Liver (tissue), 9 donors: ENCODE measurements around the gene GARIN3. TPM values are rescaled to one million over a fixed set of nuclear protein-coding genes. Genes with fewer than 3 reads are reported as not detected.

ENCODE experiments used
- DNase-seq: peaks from one replicate; pipeline ENCODE4 v3.0.0-alpha.2; 2017; ENCODE audit warnings: low spot score
- H3K27ac ChIP-seq, 2 donors: one replicate each; pipeline ENCODE4 v1.7.0; 2013; ENCODE audit warnings: inconsistent platforms in 2 of 2, low read length in 2 of 2, control low read depth in 1 of 2, low read depth in 1 of 2, mild to moderate bottlenecking in 1 of 2
- H3K27me3 ChIP-seq, 4 donors: one replicate each; pipeline versions ENCODE4 v1.6.1 to v1.7.0; 2013; ENCODE audit warnings: low read length in 3 of 4, inconsistent platforms in 1 of 4, mild to moderate bottlenecking in 1 of 4, moderate library complexity in 1 of 4; ENCODE audit not compliant: control insufficient read depth in 4 of 4, insufficient read depth in 4 of 4
- H3K36me3 ChIP-seq, 4 donors: one replicate each; pipeline versions ENCODE4 v1.6.1 to v1.7.0; 2013; ENCODE audit warnings: low read length in 3 of 4, mild to moderate bottlenecking in 3 of 4, low read depth in 1 of 4, moderate library complexity in 1 of 4; ENCODE audit not compliant: control insufficient read depth in 4 of 4, insufficient read depth in 3 of 4
- H3K4me1 ChIP-seq, 4 donors: one replicate each; pipeline versions ENCODE4 v1.6.1 to v1.7.0; 2013; ENCODE audit warnings: low read length in 3 of 4, mild to moderate bottlenecking in 3 of 4, moderate library complexity in 1 of 4; ENCODE audit not compliant: control insufficient read depth in 4 of 4, insufficient read depth in 4 of 4
- H3K4me3 ChIP-seq, 3 donors: one replicate each; pipeline versions ENCODE4 v1.6.1 to v1.7.0; 2013; ENCODE audit warnings: low read length in 3 of 3, control low read depth in 1 of 3, low read depth in 1 of 3, mild to moderate bottlenecking in 1 of 3
- H3K9ac ChIP-seq, 2 donors: one replicate each; pipeline ENCODE4 v1.7.0; 2013; ENCODE audit warnings: low read length in 2 of 2, mild to moderate bottlenecking in 2 of 2, moderate library complexity in 2 of 2, control low read depth in 1 of 2, low read depth in 1 of 2
- H3K9me3 ChIP-seq, 4 donors: one replicate each; pipeline versions ENCODE4 v1.6.1 to v1.7.0; 2013; ENCODE audit warnings: low read length in 3 of 4; ENCODE audit not compliant: control insufficient read depth in 4 of 4
- CTCF ChIP-seq: fragments of 150-350 bp; IDR thresholded peaks from 2 replicates; pipeline ENCODE4 v1.5.1; 2017; ENCODE audit warnings: improper control_type of control experiment, low read depth, low read length; ENCODE audit not compliant: missing input control
- EGR1 ChIP-seq, 2 donors: IDR thresholded peaks; 2 replicates each; pipeline ENCODE4 v1.6.1; 2016 to 2018; ENCODE audit warnings: antibody characterized with exemption in 2 of 2, low read depth in 2 of 2
- FOXA2 ChIP-seq: IDR thresholded peaks from 2 replicates; pipeline ENCODE4 v1.6.1; 2016; ENCODE audit warnings: antibody characterized with exemption
- HNF4G ChIP-seq: IDR thresholded peaks from 2 replicates; pipeline ENCODE4 v1.6.1; 2016; ENCODE audit warnings: antibody characterized with exemption
- JUND ChIP-seq, 2 donors: IDR thresholded peaks; 2 replicates each; pipeline ENCODE4 v1.6.1; 2016; ENCODE audit warnings: antibody characterized with exemption in 2 of 2
- RXRA ChIP-seq, 2 donors: IDR thresholded peaks; 2 replicates each; pipeline ENCODE4 v1.6.1; 2017 to 2018; ENCODE audit warnings: antibody characterized with exemption in 2 of 2, mild to moderate bottlenecking in 1 of 2
- SP1 ChIP-seq: IDR thresholded peaks from 2 replicates; pipeline ENCODE4 v1.6.1; 2018; ENCODE audit warnings: antibody characterized with exemption, mild to moderate bottlenecking
- WGBS: extraction: QIAGEN DNeasy Blood & Tissue Kit; methylation state at CpG from one replicate; pipeline ENCODE4 v1.1.7; 2013; 5-methylcytosine and 5-hydroxymethylcytosine counted together
- polyA plus RNA-seq, 2 donors: library from polyadenylated mRNA; stranded (reverse) in 1 of 2; unstranded in 1 of 2; fragments of 200-250 nt in 1 of 2; fragments of >200 nt in 1 of 2; fragmentation: Nextera tagmentation in 1 of 2; extraction: Ambion mirVana in 1 of 2; gene quantifications; one replicate each; pipeline versions ENCODE4 v1.2.1 to v1.2.3, GENCODE V29; 2013 to 2015
- total RNA-seq, 2 donors: library from RNA; depleted of rRNA; stranded (reverse); fragments of >200 nt; gene quantifications; one replicate each; pipeline ENCODE4 v1.2.3, GENCODE V29; 2014
- TF ChIP-seq, protein P1 (sequence below): IDR thresholded peaks from 2 replicates; pipeline ENCODE4 v1.6.1; 2016; ENCODE audit warnings: antibody characterized with exemption
- TF ChIP-seq, protein P2 (sequence below): IDR thresholded peaks from 2 replicates; pipeline ENCODE4 v1.6.1; 2016; ENCODE audit warnings: antibody characterized with exemption
- donor health status: healthy.
- donor health status: healthy.
- donor health status: healthy.
- donor health status: healthy.
- donor health status: healthy.

GARIN3 gene
- total and polyA plus RNA-seq, 4 donors = not detected

DNA sequence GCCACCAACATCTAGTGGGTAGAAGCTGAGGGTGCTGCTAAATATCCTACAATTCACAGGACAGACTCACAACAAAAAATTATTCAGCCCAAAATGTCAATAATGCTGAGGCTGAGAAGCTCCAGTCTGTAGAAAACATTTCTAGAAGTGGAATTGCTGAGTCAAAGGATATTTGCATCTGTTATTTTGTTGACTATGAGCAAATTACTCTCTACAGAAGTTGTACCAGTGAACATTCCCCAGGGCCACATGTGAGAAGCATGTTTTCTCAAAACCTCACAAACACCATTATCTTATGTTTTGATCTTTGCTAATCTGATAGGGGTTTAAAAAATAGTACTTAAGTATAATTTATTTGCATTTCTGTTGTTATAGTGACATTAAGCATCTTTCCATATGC is 30.0 kb upstream of the GARIN3 start:
- H3K27ac ChIP-seq = no peak overlapping the region
- H3K4me1 ChIP-seq = no peaks in the 10 kb centered on the region
- no peaks in the 10 kb centered on the region for H3K36me3 ChIP-seq
- no peak for TF ChIP-seq HNF4G
- H3K4me3 ChIP-seq = no peak overlapping the region
- DNase-seq = no peak
- peaks cover 0 to 6% (median 2%) of the 10 kb centered on the region in 4 donors for H3K27me3 ChIP-seq
- no peaks in the 10 kb centered on the region for H3K9me3 ChIP-seq
- no peak overlapping the region for H3K9ac ChIP-seq

- no peaks in the 10 kb centered on the region for H3K9me3 ChIP-seq
- H3K4me1 ChIP-seq = no peaks in the 10 kb centered on the region
- no peak overlapping the region for H3K4me3 ChIP-seq
- no peak for DNase-seq
- TF ChIP-seq CTCF (no peak), SP1 (no peak)
- TF ChIP-seq, protein P1, sequence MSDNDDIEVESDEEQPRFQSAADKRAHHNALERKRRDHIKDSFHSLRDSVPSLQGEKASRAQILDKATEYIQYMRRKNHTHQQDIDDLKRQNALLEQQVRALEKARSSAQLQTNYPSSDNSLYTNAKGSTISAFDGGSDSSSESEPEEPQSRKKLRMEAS = no peak
- no peaks in the 10 kb centered on the region for H3K36me3 ChIP-seq
- H3K9ac ChIP-seq = no peak overlapping the region
- H3K27me3 ChIP-seq = peaks cover 0 to 6% (median 0%) of the 10 kb centered on the region in 4 donors
- H3K27ac ChIP-seq = no peak overlapping the region
- WGBS = 83% methylated on average over 10 of the region's 10 CpGs
Measured at GRCh38 chr5:157193699-157194424, 27.8 kb upstream of the GARIN3 start.

GRCh38 chr5:157189223-157189622 is 23.2 kb upstream of the GARIN3 start:
- Histone ChIP-seq H3K27ac (no peak overlapping the region), H3K4me3 (no peak overlapping the region), H3K9me3 (no peaks in the 10 kb centered on the region), H3K9ac (no peak overlapping the region), H3K27me3 (peaks cover 0 to 3% (median 0%) of the 10 kb centered on the region in 4 donors), H3K4me1 (no peaks in the 10 kb centered on the region), H3K36me3 (no peaks in the 10 kb centered on the region)
- DNase-seq = no peak
- TF ChIP-seq EGR1 (IDR thresholded peaks at IDR 0.05; ENCODE audit: low read depth in 2 of 2) (no peak), FOXA2 (no peak), RXRA (IDR thresholded peaks at IDR 0.05) (no peak)
- TF ChIP-seq, protein P2, sequence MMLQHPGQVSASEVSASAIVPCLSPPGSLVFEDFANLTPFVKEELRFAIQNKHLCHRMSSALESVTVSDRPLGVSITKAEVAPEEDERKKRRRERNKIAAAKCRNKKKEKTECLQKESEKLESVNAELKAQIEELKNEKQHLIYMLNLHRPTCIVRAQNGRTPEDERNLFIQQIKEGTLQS = no peak
- TF ChIP-seq, protein P1 = no peak
- WGBS = 75% methylated on average over 7 of the region's 7 CpGs

- no peak for TF ChIP-seq JUND (IDR thresholded peaks at IDR 0.05)
- Histone ChIP-seq H3K9me3 (no peaks in the 10 kb centered on the region), H3K36me3 (no peaks in the 10 kb centered on the region), H3K4me3 (no peak overlapping the region), H3K4me1 (no peaks in the 10 kb centered on the region), H3K27ac (no peak overlapping the region), H3K9ac (no peak overlapping the region), H3K27me3 (no peaks in the 10 kb centered on the region)
- no peak for DNase-seq
Measured at GRCh38 chr5:157188270-157188669, 22.2 kb upstream of the GARIN3 start.
